Progenitor cell of endocrine pancreas (in vitro differentiated cells): Measurements from ENCODE around the gene LGI4. TPM values are rescaled to one million over a fixed set of nuclear protein-coding genes. Genes with fewer than 3 reads are reported as not detected.

Experiments
- DNase-seq: peaks from one replicate; pipeline ENCODE4 v3.0.0; 2021; ENCODE audit warnings: low spot score; ENCODE audit not compliant: unreplicated experiment
- H3K27ac Mint-ChIP-seq: 2 replicates; pipeline ENCODE4 v1.8.0; 2021; ENCODE audit warnings: mild to moderate bottlenecking, moderate library complexity, mixed read lengths
- H3K27me3 Mint-ChIP-seq: 2 replicates; pipeline ENCODE4 v1.8.0; 2021; ENCODE audit warnings: mixed read lengths
- H3K36me3 Mint-ChIP-seq: 2 replicates; pipeline ENCODE4 v1.8.0; 2022; ENCODE audit warnings: mixed read lengths; ENCODE audit not compliant: insufficient read depth
- H3K4me1 Mint-ChIP-seq: 2 replicates; pipeline ENCODE4 v1.8.0; 2021; ENCODE audit warnings: low read depth, mixed read lengths
- H3K4me3 Mint-ChIP-seq: 2 replicates; pipeline ENCODE4 v1.8.0; 2021; ENCODE audit warnings: low read depth, mild to moderate bottlenecking, moderate library complexity, mixed read lengths
- H3K9me3 Mint-ChIP-seq: 2 replicates; pipeline ENCODE4 v1.8.0; 2021; ENCODE audit warnings: low read depth, mixed read lengths
- total RNA-seq: library from RNA; stranded (reverse); gene quantifications from 2 replicates; pipeline ENCODE4 v1.2.1, GENCODE V29; 2021
- TF ChIP-seq, protein P1 (sequence below): fragments of 200-600 bp; sonication (generic); IDR thresholded peaks from one replicate; pipeline ENCODE4 v1.5.0; 2021; ENCODE audit warnings: antibody characterized with exemption, mild to moderate bottlenecking; ENCODE audit not compliant: unreplicated experiment

Gene LGI4
- total RNA-seq, 1 donor from 2014 or later: not detected

DNA sequence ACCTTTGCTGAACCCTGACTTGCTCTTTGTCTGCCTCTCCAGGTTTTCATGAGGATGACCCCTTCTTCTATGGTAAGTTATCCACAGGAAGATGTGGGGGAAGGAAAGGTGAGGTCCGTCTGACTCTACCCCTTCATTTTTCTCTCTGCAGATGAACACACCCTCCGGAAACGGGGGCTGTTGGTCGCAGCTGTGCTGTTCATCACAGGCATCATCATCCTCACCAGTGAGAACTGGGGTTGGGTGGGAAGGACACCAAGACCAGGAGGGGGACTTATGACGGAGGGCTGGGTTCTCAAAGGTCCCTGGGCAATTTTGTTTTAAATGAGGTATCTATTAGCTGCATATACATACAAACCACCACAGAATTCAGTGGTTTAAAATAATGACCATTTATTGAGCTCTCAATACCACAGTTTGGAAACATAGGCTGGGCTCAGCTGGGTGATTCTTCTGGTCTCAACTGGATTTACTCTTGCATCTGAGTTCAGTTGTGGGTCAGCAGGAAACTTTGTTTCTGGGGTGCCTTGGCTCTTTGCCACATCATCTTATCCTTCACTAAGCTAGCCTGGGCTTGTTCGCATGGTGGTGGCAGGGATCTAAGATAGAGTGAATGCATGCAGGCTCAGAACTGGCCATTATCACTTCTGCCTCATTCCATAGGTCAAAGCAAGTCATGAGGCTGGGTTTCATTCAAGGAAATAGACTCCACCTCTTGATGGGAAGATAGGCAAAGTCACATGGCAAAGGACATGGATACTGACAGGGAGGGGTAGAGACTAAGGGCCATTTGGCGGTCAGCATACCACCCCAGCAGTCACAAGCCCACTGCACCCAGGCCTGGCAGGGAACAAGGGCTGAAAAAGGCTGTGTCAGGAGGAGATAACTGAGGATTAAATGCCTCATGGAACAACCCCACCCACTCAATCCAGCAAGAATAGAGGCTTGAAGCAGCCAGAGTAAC, 31.5 kb upstream of the LGI4 start:
- H3K36me3 Mint-ChIP-seq: peaks cover 2% of the 10 kb centered on the region
- H3K4me3 Mint-ChIP-seq: no peak overlapping the region
- TF ChIP-seq, protein P1, sequence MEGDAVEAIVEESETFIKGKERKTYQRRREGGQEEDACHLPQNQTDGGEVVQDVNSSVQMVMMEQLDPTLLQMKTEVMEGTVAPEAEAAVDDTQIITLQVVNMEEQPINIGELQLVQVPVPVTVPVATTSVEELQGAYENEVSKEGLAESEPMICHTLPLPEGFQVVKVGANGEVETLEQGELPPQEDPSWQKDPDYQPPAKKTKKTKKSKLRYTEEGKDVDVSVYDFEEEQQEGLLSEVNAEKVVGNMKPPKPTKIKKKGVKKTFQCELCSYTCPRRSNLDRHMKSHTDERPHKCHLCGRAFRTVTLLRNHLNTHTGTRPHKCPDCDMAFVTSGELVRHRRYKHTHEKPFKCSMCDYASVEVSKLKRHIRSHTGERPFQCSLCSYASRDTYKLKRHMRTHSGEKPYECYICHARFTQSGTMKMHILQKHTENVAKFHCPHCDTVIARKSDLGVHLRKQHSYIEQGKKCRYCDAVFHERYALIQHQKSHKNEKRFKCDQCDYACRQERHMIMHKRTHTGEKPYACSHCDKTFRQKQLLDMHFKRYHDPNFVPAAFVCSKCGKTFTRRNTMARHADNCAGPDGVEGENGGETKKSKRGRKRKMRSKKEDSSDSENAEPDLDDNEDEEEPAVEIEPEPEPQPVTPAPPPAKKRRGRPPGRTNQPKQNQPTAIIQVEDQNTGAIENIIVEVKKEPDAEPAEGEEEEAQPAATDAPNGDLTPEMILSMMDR: no peak
- no peaks in the 10 kb centered on the region for H3K27me3 Mint-ChIP-seq
- no peak for DNase-seq
- no peak overlapping the region for H3K27ac Mint-ChIP-seq
- H3K4me1 Mint-ChIP-seq: peaks cover 1% of the 10 kb centered on the region
- H3K9me3 Mint-ChIP-seq: peaks cover 17% of the 10 kb centered on the region

DNA sequence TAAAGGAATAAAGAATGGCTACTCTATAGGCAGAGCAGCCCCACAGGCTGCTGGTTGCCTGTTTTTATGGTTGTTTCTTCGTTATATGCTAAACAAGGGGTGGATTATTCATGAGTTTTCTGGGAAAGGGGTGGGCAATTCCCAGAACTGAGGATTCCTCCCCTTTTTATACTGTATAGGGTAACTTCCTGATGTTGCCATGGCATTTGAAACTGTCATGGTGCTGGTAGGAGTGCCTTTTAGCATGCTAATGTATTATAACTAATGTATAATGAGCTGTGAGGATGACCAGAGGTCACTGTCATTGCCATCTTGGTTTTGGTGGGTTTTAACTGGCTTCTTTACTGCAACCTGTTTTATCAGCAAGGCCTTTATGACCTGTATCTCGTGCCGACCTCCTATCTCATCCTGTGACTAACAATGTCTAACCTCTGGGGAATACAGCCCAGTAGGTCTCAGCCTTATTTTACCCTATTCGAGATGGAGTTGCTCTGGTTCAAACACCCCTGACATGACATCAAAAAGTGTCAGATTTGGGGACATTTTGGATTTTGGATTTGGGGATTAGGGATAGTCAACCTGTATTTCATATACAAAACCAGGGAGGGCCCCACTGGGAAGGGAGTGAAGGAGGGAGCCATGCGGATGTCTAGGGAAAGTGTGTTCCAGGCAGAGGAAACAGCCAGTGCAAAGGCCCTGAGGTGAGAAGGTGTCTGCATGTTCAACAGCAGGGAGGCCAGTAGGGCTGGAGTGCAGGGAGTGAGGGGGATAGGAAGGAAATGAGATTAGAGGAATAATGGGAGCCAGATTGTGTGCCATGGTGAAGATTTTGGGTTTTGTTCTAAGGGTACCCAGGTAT, 30.6 kb upstream of the LGI4 start:
- Mint-ChIP-seq H3K4me1 (peaks cover 1% of the 10 kb centered on the region), H3K27ac (no peak overlapping the region), H3K9me3 (peaks cover 17% of the 10 kb centered on the region), H3K27me3 (no peaks in the 10 kb centered on the region), H3K4me3 (no peak overlapping the region), H3K36me3 (peaks cover 2% of the 10 kb centered on the region)
- DNase-seq: no peak
- TF ChIP-seq, protein P1: no peak

DNA sequence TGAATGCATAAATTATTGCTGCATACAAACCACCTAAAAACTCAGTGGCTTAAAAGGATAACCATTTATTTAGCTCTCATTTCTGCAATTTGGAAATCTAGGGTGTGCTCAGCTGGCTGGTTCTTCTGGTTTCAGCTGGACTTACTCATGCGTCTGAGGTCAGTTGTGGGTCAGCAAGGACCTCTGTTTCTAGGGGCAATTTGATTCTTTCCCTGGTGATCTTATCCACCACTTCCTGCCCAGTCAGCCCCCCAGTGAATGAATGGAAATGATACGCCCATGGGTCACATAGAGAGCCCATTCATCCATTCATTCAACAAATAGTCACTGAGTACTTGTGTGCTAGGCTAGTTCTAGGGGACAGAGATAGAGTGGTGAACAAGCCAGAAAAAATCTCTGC, 29.6 kb upstream of the LGI4 start:
- H3K4me1 Mint-ChIP-seq: peaks cover 1% of the 10 kb centered on the region
- H3K4me3 Mint-ChIP-seq: no peak overlapping the region
- H3K27ac Mint-ChIP-seq: no peak overlapping the region
- peaks cover 17% of the 10 kb centered on the region for H3K9me3 Mint-ChIP-seq
- H3K27me3 Mint-ChIP-seq: peaks cover 2% of the 10 kb centered on the region
- TF ChIP-seq, protein P1: no peak
- no peak for DNase-seq
- H3K36me3 Mint-ChIP-seq: peaks cover 2% of the 10 kb centered on the region

DNA sequence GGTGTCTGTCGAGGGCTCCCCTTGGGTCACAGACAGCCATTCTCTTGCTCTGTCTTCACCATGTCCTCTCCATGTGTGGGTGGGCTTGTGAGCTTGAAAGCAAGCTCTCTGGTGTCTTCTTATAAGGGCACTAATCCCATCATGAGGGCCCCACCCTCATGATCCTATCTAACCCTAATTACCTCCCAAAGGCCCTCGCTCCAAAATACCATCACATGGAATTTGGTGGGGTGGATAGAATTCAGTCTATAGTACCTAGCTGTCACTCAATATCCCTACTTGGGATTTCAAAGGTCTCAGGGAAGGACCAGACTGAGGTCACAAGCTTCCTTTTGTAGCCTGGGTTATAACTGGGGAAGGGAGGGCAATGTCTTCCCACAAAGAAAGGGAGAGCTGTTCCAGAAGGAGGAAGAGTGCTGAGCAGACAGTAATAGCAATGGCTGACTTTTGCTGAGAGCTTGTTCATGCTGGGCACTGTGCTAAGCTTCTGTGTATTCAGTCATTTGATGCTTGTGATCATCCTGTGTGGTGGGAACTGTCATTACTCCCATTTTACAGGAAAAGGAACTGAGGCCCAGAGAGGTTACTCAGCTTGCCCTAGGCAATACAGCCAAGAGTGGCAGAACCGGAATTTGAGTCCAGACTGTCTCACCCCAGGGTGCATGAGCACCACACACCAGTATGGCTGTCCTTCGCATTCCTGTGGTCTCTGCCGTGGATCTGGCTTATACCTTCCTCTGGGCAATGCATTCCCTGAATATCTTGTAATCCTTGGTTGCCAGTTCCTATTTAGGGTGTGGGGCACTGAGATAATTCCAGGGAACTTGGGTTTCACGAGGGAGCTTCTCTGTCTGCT, 27.8 kb upstream of the LGI4 start:
- TF ChIP-seq, protein P1: no peak
- Mint-ChIP-seq H3K4me3 (no peak overlapping the region), H3K27me3 (peaks cover 17% of the 10 kb centered on the region), H3K9me3 (peaks cover 17% of the 10 kb centered on the region), H3K27ac (no peak overlapping the region), H3K36me3 (peaks cover 2% of the 10 kb centered on the region), H3K4me1 (no peaks in the 10 kb centered on the region)
- DNase-seq: no peak
